ENCODE measurements around the gene CCDC110. TPM values are rescaled to one million over a fixed set of nuclear protein-coding genes. Genes with fewer than 3 reads are reported as not detected.

Gene CCDC110
- total RNA-seq, 1 experiment from 2014 or later: 4.3 TPM

DNA sequence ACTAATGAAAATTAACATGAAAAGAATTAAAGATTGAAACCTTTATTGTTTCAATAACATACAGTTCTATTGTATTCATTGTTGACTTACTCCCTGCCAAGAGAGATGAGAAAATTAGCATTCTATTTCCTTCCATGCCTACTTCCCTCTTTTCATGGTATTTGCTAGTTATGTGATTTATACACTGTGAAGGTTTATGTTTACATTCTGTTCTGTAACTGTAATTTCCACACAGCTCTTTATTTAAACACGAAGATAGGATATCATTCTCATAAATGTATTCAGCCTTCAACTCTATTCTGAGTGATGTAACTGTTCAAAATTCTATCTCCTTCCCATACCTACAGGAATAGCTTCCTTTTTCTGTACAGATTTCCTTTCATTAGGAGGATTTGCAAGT is 6.6 kb downstream of the CCDC110 start:
- Histone ChIP-seq H3K79me2 (ENCODE audit: low read depth) (no peaks in the 10 kb centered on the region), H3K4me1 (replicated peaks; ENCODE audit: insufficient read depth) (no peaks in the 10 kb centered on the region), H3K27me3 (ENCODE audit: insufficient read depth, low read depth) (no peaks in the 10 kb centered on the region), H3K9me2 (ENCODE audit: insufficient read depth) (no peaks in the 10 kb centered on the region), H4K20me1 (ENCODE audit: insufficient read depth) (no peaks in the 10 kb centered on the region), H3K36me3 (ENCODE audit: low read depth) (no peaks in the 10 kb centered on the region), H3F3A (ENCODE audit: insufficient read depth, low read depth) (no peaks in the 10 kb centered on the region), H3K27ac (no peak overlapping the region), H2AFZ (no peak overlapping the region), H3K4me3 (no peak overlapping the region), H3K9me3 (ENCODE audit: insufficient read depth, low read depth) (no peaks in the 10 kb centered on the region), H3K4me2 (no peak overlapping the region)
- BruUV-seq (replicated peaks): no TSS peak
- no peak for DNase-seq
- ChIA-PET CTCF (no interaction called here), POLR2A (ENCODE audit: unreplicated experiment) (no interaction called here)
- intact Hi-C loops (cut with micrococcal nuclease; ENCODE audit: unreplicated experiment): no loop called here
- TF ChIP-seq, protein P1, sequence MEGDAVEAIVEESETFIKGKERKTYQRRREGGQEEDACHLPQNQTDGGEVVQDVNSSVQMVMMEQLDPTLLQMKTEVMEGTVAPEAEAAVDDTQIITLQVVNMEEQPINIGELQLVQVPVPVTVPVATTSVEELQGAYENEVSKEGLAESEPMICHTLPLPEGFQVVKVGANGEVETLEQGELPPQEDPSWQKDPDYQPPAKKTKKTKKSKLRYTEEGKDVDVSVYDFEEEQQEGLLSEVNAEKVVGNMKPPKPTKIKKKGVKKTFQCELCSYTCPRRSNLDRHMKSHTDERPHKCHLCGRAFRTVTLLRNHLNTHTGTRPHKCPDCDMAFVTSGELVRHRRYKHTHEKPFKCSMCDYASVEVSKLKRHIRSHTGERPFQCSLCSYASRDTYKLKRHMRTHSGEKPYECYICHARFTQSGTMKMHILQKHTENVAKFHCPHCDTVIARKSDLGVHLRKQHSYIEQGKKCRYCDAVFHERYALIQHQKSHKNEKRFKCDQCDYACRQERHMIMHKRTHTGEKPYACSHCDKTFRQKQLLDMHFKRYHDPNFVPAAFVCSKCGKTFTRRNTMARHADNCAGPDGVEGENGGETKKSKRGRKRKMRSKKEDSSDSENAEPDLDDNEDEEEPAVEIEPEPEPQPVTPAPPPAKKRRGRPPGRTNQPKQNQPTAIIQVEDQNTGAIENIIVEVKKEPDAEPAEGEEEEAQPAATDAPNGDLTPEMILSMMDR (conservative IDR thresholded peaks at IDR 0.05): no peak
- TF ChIP-seq EZH2 (IDR thresholded peaks at IDR 0.05; ENCODE audit: low read depth): no peak

DNA sequence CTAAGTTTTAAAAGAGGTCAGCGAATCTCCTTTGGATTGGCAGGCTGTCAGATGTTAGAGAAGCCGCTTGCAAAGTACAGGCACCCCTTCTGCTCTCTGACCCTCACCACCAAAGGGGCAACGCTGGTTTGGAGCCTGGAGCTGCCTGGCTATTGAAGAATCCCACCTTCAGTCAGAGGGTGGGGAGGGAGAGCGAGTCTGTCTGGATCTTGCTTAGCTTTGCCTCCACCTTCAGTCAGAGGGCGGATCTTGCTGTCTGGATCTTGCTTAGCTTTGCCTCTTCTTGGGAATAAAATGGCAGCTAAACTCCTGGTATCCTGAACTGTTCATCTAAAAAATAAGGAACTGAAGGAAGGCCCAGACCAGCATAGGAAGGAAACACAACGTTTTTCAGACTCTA is 7.3 kb downstream of the CCDC110 start:
- no TSS peak for BruUV-seq (replicated peaks)
- Histone ChIP-seq H3F3A (ENCODE audit: insufficient read depth, low read depth) (no peaks in the 10 kb centered on the region), H3K4me1 (replicated peaks; ENCODE audit: insufficient read depth) (no peaks in the 10 kb centered on the region), H3K36me3 (ENCODE audit: low read depth) (no peaks in the 10 kb centered on the region), H3K4me3 (no peak overlapping the region), H3K27ac (no peak overlapping the region), H3K27me3 (ENCODE audit: insufficient read depth, low read depth) (no peaks in the 10 kb centered on the region), H4K20me1 (ENCODE audit: insufficient read depth) (no peaks in the 10 kb centered on the region), H3K4me2 (no peak overlapping the region), H3K79me2 (ENCODE audit: low read depth) (no peaks in the 10 kb centered on the region), H3K9me2 (ENCODE audit: insufficient read depth) (no peaks in the 10 kb centered on the region), H3K9me3 (ENCODE audit: insufficient read depth, low read depth) (no peaks in the 10 kb centered on the region), H2AFZ (no peak overlapping the region)
- DNase-seq: no peak
- POLR2A ChIA-PET (ENCODE audit: unreplicated experiment): no interaction called here
- TF ChIP-seq EZH2 (IDR thresholded peaks at IDR 0.05; ENCODE audit: low read depth): no peak
- CTCF ChIA-PET: no interaction called here
- intact Hi-C loops (cut with micrococcal nuclease; ENCODE audit: unreplicated experiment): no loop called here

DNA sequence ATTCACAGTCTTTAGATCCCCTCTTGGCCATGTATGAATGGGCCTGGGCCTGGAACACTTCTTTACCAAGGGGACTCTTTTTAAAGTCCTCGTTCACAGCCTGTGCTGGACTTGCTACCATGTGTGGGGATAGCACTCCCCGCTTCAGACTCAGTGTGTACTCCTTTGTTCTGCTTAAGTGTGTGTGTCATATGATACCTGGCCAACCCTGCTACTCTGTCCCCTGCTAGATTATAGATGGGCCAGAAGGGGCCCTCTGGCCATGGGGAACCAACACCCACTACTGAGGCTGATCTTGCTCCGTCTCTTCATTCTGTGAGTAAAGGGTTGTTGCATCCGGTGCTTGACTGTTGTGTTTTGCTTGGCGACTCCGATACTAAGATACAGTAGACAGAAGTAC is 8.0 kb downstream of the CCDC110 start:
- H3K9me3 ChIP-seq (ENCODE audit: insufficient read depth, low read depth): no peaks in the 10 kb centered on the region
- no peaks in the 10 kb centered on the region for H3K79me2 ChIP-seq (ENCODE audit: low read depth)
- no peak overlapping the region for H3K4me3 ChIP-seq
- no peaks in the 10 kb centered on the region for H3K4me1 ChIP-seq (replicated peaks; ENCODE audit: insufficient read depth)
- no peaks in the 10 kb centered on the region for H3K36me3 ChIP-seq (ENCODE audit: low read depth)
- H4K20me1 ChIP-seq (ENCODE audit: insufficient read depth): no peaks in the 10 kb centered on the region
- H2AFZ ChIP-seq: no peak overlapping the region
- H3F3A ChIP-seq (ENCODE audit: insufficient read depth, low read depth): no peaks in the 10 kb centered on the region
- H3K4me2 ChIP-seq: no peak overlapping the region
- no TSS peak for BruUV-seq (replicated peaks)
- intact Hi-C loops (cut with micrococcal nuclease; ENCODE audit: unreplicated experiment): no loop called here
- ChIA-PET CTCF (no interaction called here), POLR2A (ENCODE audit: unreplicated experiment) (no interaction called here)
- TF ChIP-seq, protein P1 (conservative IDR thresholded peaks at IDR 0.05): no peak
- TF ChIP-seq EZH2 (IDR thresholded peaks at IDR 0.05; ENCODE audit: low read depth): no peak
- DNase-seq: no peak
- H3K9me2 ChIP-seq (ENCODE audit: insufficient read depth): no peaks in the 10 kb centered on the region
- H3K27me3 ChIP-seq (ENCODE audit: insufficient read depth, low read depth): no peaks in the 10 kb centered on the region
- no peak overlapping the region for H3K27ac ChIP-seq

DNA sequence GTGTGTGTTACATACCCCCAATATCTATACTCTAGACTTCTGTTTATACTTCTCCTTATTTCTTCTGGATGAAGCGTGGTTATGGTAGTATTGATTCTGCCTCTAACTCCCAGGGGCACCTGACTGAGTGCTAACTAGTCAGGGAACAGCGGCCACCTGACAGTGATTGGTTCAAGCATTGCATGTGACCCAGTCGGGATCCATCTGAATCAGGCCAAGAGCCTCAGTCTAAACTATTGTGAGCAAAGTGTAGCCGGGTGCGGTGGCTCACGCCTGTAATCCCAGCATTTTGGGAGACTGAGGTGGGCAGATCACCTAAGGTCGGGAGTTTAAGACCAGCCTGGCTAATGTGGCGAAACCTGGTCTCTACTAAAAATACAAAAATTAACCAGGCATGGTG is 10.0 kb downstream of the CCDC110 start:
- H3K79me2 ChIP-seq (ENCODE audit: low read depth): no peaks in the 10 kb centered on the region
- no peak overlapping the region for H3K27ac ChIP-seq
- H3K9me2 ChIP-seq (ENCODE audit: insufficient read depth): no peaks in the 10 kb centered on the region
- no peaks in the 10 kb centered on the region for H3K4me1 ChIP-seq (replicated peaks; ENCODE audit: insufficient read depth)
- CTCF ChIA-PET: no interaction called here
- no peak overlapping the region for H3K4me3 ChIP-seq
- intact Hi-C loops (cut with micrococcal nuclease; ENCODE audit: unreplicated experiment): no loop called here
- no peak for TF ChIP-seq EZH2 (IDR thresholded peaks at IDR 0.05; ENCODE audit: low read depth)
- TF ChIP-seq, protein P1 (conservative IDR thresholded peaks at IDR 0.05): no peak
- POLR2A ChIA-PET (ENCODE audit: unreplicated experiment): no interaction called here
- H3K9me3 ChIP-seq (ENCODE audit: insufficient read depth, low read depth): no peaks in the 10 kb centered on the region
- DNase-seq: no peak
- no peaks in the 10 kb centered on the region for H4K20me1 ChIP-seq (ENCODE audit: insufficient read depth)
- no TSS peak for BruUV-seq (replicated peaks)
- H3F3A ChIP-seq (ENCODE audit: insufficient read depth, low read depth): no peaks in the 10 kb centered on the region
- no peaks in the 10 kb centered on the region for H3K36me3 ChIP-seq (ENCODE audit: low read depth)
- H2AFZ ChIP-seq: no peak overlapping the region
- H3K4me2 ChIP-seq: no peak overlapping the region
- no peaks in the 10 kb centered on the region for H3K27me3 ChIP-seq (ENCODE audit: insufficient read depth, low read depth)

Measured in PC-9 (cell line).